Neuronal stem cell (in vitro differentiated cells): ENCODE data around the gene SLC6A4.

Source experiments
- DNase-seq: peaks from one replicate; pipeline ENCODE4 v3.0.0-alpha.2; 2013; ENCODE audit warnings: low spot score
- H2AFZ ChIP-seq: one replicate; pipeline ENCODE4 v1.6.1; 2013; ENCODE audit warnings: mild to moderate bottlenecking, low read length, inconsistent platforms
- H2AK5ac ChIP-seq: 2 replicates; pipeline ENCODE4 v1.6.1; 2013; ENCODE audit warnings: low read depth, mild to moderate bottlenecking, inconsistent platforms, low read length, moderate library complexity, mixed read lengths
- H2BK120ac ChIP-seq: 2 replicates; pipeline ENCODE4 v1.6.1; 2013; ENCODE audit warnings: low read depth, mild to moderate bottlenecking, inconsistent platforms, low read length, moderate library complexity, mixed read lengths
- H2BK12ac ChIP-seq: one replicate; pipeline ENCODE4 v1.6.1; 2013; ENCODE audit warnings: low read length, inconsistent platforms
- H2BK15ac ChIP-seq: 2 replicates; pipeline ENCODE4 v1.6.1; 2013; ENCODE audit warnings: mild to moderate bottlenecking, low read length, inconsistent platforms, mixed read lengths
- H2BK5ac ChIP-seq: one replicate; pipeline ENCODE4 v1.6.1; 2013; ENCODE audit warnings: inconsistent platforms, mild to moderate bottlenecking, low read length, moderate library complexity
- H3K14ac ChIP-seq: one replicate; pipeline ENCODE4 v1.6.1; 2013; ENCODE audit warnings: low read length, inconsistent platforms
- H3K18ac ChIP-seq: 2 replicates; pipeline ENCODE4 v1.6.1; 2013; ENCODE audit warnings: low read length, inconsistent platforms
- H3K23ac ChIP-seq: 2 replicates; pipeline ENCODE4 v1.6.1; 2013; ENCODE audit warnings: low read depth, mild to moderate bottlenecking, mixed read lengths, low read length, inconsistent platforms; ENCODE audit not compliant: poor library complexity
- H3K27ac ChIP-seq: replicated peaks from 3 replicates; pipeline ENCODE4 v1.5.1; 2013; ENCODE audit warnings: low read length, inconsistent platforms
- H3K27me3 ChIP-seq, 3 experiments: 2 replicates each; pipeline ENCODE4 v1.6.1; 2013; ENCODE audit warnings: low read length in 3 of 3, mild to moderate bottlenecking in 2 of 3, inconsistent platforms in 1 of 3, low read depth in 1 of 3, mixed read lengths in 1 of 3, moderate library complexity in 1 of 3; ENCODE audit not compliant: control insufficient read depth in 3 of 3, insufficient read depth in 3 of 3
- H3K36me3 ChIP-seq, 2 donors: replicated peaks in 1 of 2; 2 replicates each; pipeline ENCODE4 v1.6.1; 2013; ENCODE audit warnings: low read length in 2 of 2; ENCODE audit not compliant: control insufficient read depth in 2 of 2, insufficient read depth in 2 of 2
- H3K4ac ChIP-seq: 2 replicates; pipeline ENCODE4 v1.6.1; 2013; ENCODE audit warnings: inconsistent platforms, mild to moderate bottlenecking, low read length, moderate library complexity
- H3K4me1 ChIP-seq, 2 donors: 1 replicate in 1 of 2; 2 replicates in 1 of 2; pipeline ENCODE4 v1.6.1; 2013; ENCODE audit warnings: low read length in 2 of 2, low read depth in 1 of 2; ENCODE audit not compliant: control insufficient read depth in 2 of 2, insufficient read depth in 1 of 2
- H3K4me2 ChIP-seq: one replicate; pipeline ENCODE4 v1.6.1; 2013; ENCODE audit warnings: mild to moderate bottlenecking, low read length, inconsistent platforms; ENCODE audit not compliant: insufficient read depth, poor library complexity, severe bottlenecking
- H3K4me3 ChIP-seq, 2 donors: 2 replicates each; pipeline ENCODE4 v1.5.1; 2013; ENCODE audit warnings: low read length in 2 of 2, mild to moderate bottlenecking in 2 of 2, inconsistent platforms in 1 of 2, moderate library complexity in 1 of 2
- H3K79me1 ChIP-seq: one replicate; pipeline ENCODE4 v1.6.1; 2013; ENCODE audit warnings: low read depth, mild to moderate bottlenecking, inconsistent platforms, low read length, moderate library complexity
- H3K9ac ChIP-seq: one replicate; pipeline ENCODE4 v1.6.1; 2013; ENCODE audit warnings: mild to moderate bottlenecking, low read depth, low read length, inconsistent platforms; ENCODE audit not compliant: poor library complexity
- H3K9me3 ChIP-seq, 2 donors: replicated peaks in 1 of 2; 2 replicates each; pipeline versions ENCODE3 to v1.6.1; 2013; ENCODE audit warnings: low read length in 2 of 2, mild to moderate bottlenecking in 2 of 2, inconsistent platforms in 1 of 2, low read depth in 1 of 2, mixed read lengths in 1 of 2, moderate library complexity in 1 of 2; ENCODE audit not compliant: control insufficient read depth in 2 of 2, insufficient read depth in 1 of 2
- H4K8ac ChIP-seq: one replicate; pipeline ENCODE4 v1.6.1; 2013; ENCODE audit warnings: low read depth, mild to moderate bottlenecking, inconsistent platforms, low read length, moderate library complexity
- H4K91ac ChIP-seq: one replicate; pipeline ENCODE4 v1.6.1; 2013; ENCODE audit warnings: low read length, low read depth, mild to moderate bottlenecking, inconsistent platforms; ENCODE audit not compliant: poor library complexity
- WGBS, 2 donors: extraction: QIAGEN DNeasy Blood & Tissue Kit; methylation state at CpG; one replicate each; pipeline ENCODE4 v1.1.7; 2013; ENCODE audit warnings: missing lambda C conversion rate in 2 of 2, mixed read lengths in 1 of 2; ENCODE audit not compliant: insufficient read length in 2 of 2, insufficient replicate concordance in 1 of 2; ENCODE audit errors: extremely low coverage in 2 of 2; 5-methylcytosine and 5-hydroxymethylcytosine counted together

The SLC6A4 gene

DNA sequence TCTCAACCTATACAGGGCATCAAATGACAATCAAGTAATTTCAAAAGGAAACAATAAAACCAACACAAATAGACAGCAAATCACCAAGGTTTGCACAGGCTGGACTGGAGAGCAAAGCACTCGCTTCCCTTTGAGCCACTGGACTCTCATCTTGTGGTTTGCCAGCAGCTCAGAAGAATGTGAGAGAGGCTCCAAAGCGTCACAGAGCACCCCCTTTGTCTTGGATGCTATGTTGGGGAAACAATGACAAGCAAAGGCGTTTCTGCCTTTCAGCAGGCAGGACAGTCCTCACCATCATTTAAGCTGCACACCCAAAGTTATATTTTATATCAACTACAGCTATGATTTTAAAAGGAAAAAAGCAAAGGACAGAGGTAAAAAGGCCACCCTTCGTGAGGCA is 13.2 kb downstream of the SLC6A4 start:
- H4K91ac ChIP-seq: no peak overlapping the region
- H3K4me2 ChIP-seq: no peak overlapping the region
- no peak overlapping the region for H2BK12ac ChIP-seq
- H3K18ac ChIP-seq: no peak overlapping the region
- no peak overlapping the region for H3K4me3 ChIP-seq
- H3K4ac ChIP-seq: no peak overlapping the region
- no peak overlapping the region for H2BK120ac ChIP-seq
- no peak overlapping the region for H3K14ac ChIP-seq
- H4K8ac ChIP-seq: no peak overlapping the region
- no peaks in the 10 kb centered on the region for H3K79me1 ChIP-seq
- no peak overlapping the region for H2BK5ac ChIP-seq
- H3K36me3 ChIP-seq: no peaks in the 10 kb centered on the region
- H3K23ac ChIP-seq: no peak overlapping the region
- no peaks in the 10 kb centered on the region for H3K9me3 ChIP-seq
- peak overlapping the region; percentile 72 for H2AFZ ChIP-seq
- H3K27me3 ChIP-seq: peaks cover 0 to 17% (median 0%) of the 10 kb centered on the region in 3 experiments
- no peak for DNase-seq
- H3K9ac ChIP-seq: no peak overlapping the region
- H2AK5ac ChIP-seq: no peak overlapping the region
- no peak overlapping the region for H2BK15ac ChIP-seq
- no peak overlapping the region for H3K27ac ChIP-seq
- WGBS, 2 donors: no CpG with 5 or more reads among the region's 4 CpGs
- H3K4me1 ChIP-seq: peaks cover 17 to 22% of the 10 kb centered on the region in 2 donors

GRCh38 chr17:30221346-30221745 is 14.2 kb downstream of the SLC6A4 start:
- Histone ChIP-seq H2AFZ (no peak overlapping the region), H2AK5ac (no peak overlapping the region), H3K4me1 (peaks cover 17 to 19% of the 10 kb centered on the region in 2 donors), H3K4me2 (no peak overlapping the region), H3K9ac (no peak overlapping the region), H4K8ac (no peak overlapping the region), H3K23ac (no peak overlapping the region), H2BK12ac (no peak overlapping the region), H2BK120ac (no peak overlapping the region), H3K27ac (no peak overlapping the region), H3K18ac (no peak overlapping the region), H3K9me3 (no peaks in the 10 kb centered on the region), H3K36me3 (no peaks in the 10 kb centered on the region), H3K14ac (no peak overlapping the region), H3K4ac (no peak overlapping the region), H2BK15ac (no peak overlapping the region), H2BK5ac (no peak overlapping the region), H3K79me1 (no peaks in the 10 kb centered on the region), H4K91ac (no peak overlapping the region), H3K4me3 (no peak overlapping the region), H3K27me3 (peaks cover 0 to 17% (median 0%) of the 10 kb centered on the region in 3 experiments)
- DNase-seq: no peak
- WGBS, 2 donors: no CpG with 5 or more reads among the region's 10 CpGs

- no peak overlapping the region for H3K4ac ChIP-seq
- H3K36me3 ChIP-seq: no peaks in the 10 kb centered on the region
- no peak overlapping the region for H2AK5ac ChIP-seq
- no peak overlapping the region for H2BK12ac ChIP-seq
- H3K9ac ChIP-seq: no peak overlapping the region
- H2BK120ac ChIP-seq: no peak overlapping the region
- WGBS, 2 donors: no CpG with 5 or more reads among the region's 5 CpGs
- H3K27ac ChIP-seq: no peak overlapping the region
- no peak overlapping the region for H3K23ac ChIP-seq
- no peak overlapping the region for H2BK5ac ChIP-seq
- H2AFZ ChIP-seq: no peak overlapping the region
- H4K91ac ChIP-seq: no peak overlapping the region
- no peak overlapping the region for H3K4me3 ChIP-seq
- no peak overlapping the region for H3K14ac ChIP-seq
- H3K4me1 ChIP-seq: peaks cover 17 to 19% of the 10 kb centered on the region in 2 donors
- H2BK15ac ChIP-seq: no peak overlapping the region
- H4K8ac ChIP-seq: no peak overlapping the region
- no peak overlapping the region for H3K4me2 ChIP-seq
- no peaks in the 10 kb centered on the region for H3K9me3 ChIP-seq
- H3K79me1 ChIP-seq: no peaks in the 10 kb centered on the region
- H3K18ac ChIP-seq: no peak overlapping the region
- H3K27me3 ChIP-seq: peaks cover 0 to 13% (median 0%) of the 10 kb centered on the region in 3 experiments
- no peak for DNase-seq
Observed at GRCh38 chr17:30220414-30220813, 15.1 kb downstream of the SLC6A4 start.

DNA sequence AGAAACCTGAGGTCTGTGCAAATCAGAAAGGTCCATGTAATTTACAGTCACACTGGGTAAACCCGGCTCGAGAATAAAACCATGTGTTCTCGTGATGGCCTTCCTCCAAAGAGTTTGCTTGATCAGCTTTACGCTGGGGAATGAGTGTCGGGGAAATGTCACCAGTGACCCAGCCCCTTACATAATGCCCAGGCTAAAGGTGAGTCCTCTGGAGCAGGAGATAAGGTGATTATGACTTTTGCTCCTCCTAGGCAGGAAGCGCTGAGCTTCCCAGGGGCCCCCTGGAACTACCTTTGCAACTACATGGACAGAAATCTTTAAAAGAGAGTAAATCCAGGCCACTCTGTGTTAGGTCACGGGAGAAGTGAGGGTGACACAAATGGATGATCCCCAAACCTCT is 15.7 kb downstream of the SLC6A4 start:
- Histone ChIP-seq H4K91ac (no peak overlapping the region), H4K8ac (no peak overlapping the region), H3K79me1 (no peaks in the 10 kb centered on the region), H3K4ac (no peak overlapping the region), H3K36me3 (no peaks in the 10 kb centered on the region), H3K18ac (no peak overlapping the region), H2AK5ac (no peak overlapping the region), H2BK15ac (no peak overlapping the region), H3K27ac (no peak overlapping the region), H2BK5ac (no peak overlapping the region), H3K9ac (no peak overlapping the region), H3K27me3 (peaks cover 0 to 12% (median 0%) of the 10 kb centered on the region in 3 experiments), H2BK12ac (no peak overlapping the region), H3K23ac (no peak overlapping the region), H2BK120ac (no peak overlapping the region), H3K4me2 (no peak overlapping the region), H3K9me3 (no peaks in the 10 kb centered on the region), H2AFZ (no peak overlapping the region), H3K4me3 (no peak overlapping the region), H3K14ac (no peak overlapping the region), H3K4me1 (peaks cover 17 to 19% of the 10 kb centered on the region in 2 donors)
- WGBS, 2 donors: no CpG with 5 or more reads among the region's 7 CpGs
- DNase-seq: no peak
